IMR-90 (cell line): ENCODE data around the gene GLIPR1. TPM values are rescaled to one million over a fixed set of nuclear protein-coding genes. Genes with fewer than 3 reads are reported as not detected.

Source experiments
- ATAC-seq: fragments of 200-7000 bp; cut with Tn5 transposase; 2 replicates; pipeline ENCODE4 v1.9.1; 2020; ENCODE audit warnings: low read depth, mild to moderate bottlenecking, moderate library complexity
- BruUV-seq: library from RNA; stranded (reverse); fragments of 400-500 nt; replicated peaks from 2 replicates; lab custom pipeline; 2021; lab: Mats Ljungman, UMichigan
- CTCF ChIA-PET: fragments of 300-600 bp; formaldehyde crosslinking; extraction: SDS; loops from one replicate; lab custom pipeline; 2021; ENCODE audit warnings: antibody characterized with exemption; lab: Yijun Ruan, JAX
- POLR2A ChIA-PET: fragments of 300-600 bp; sonication (Branson Sonifier 250); formaldehyde crosslinking; loops from one replicate; lab custom pipeline; 2022; ENCODE audit warnings: antibody characterized with exemption; ENCODE audit not compliant: unreplicated experiment; lab: Charles Lee
- DNase-seq: peaks from one replicate; pipeline ENCODE4 v3.0.0; 2013
- H2AFZ ChIP-seq: replicated peaks from 2 replicates; pipeline ENCODE3; 2013; ENCODE audit warnings: low read length, mild to moderate bottlenecking; ENCODE audit not compliant: poor library complexity
- H2AK5ac ChIP-seq: 2 replicates; pipeline ENCODE4 v1.6.1; 2013; ENCODE audit warnings: low read depth, low read length, inconsistent platforms
- H2AK9ac ChIP-seq: replicated peaks from 2 replicates; pipeline ENCODE3; 2013; ENCODE audit warnings: mild to moderate bottlenecking, low read depth, low read length, moderate library complexity; ENCODE audit not compliant: poor library complexity
- H2BK120ac ChIP-seq: 2 replicates; pipeline ENCODE4 v1.6.1; 2013; ENCODE audit warnings: low read depth, low read length, inconsistent platforms
- H2BK15ac ChIP-seq: 3 replicates; pipeline ENCODE4 v1.6.1; 2013; ENCODE audit warnings: low read depth, low read length, inconsistent platforms
- H2BK20ac ChIP-seq: 2 replicates; pipeline ENCODE4 v1.6.1; 2013; ENCODE audit warnings: low read depth, mild to moderate bottlenecking, inconsistent platforms, low read length, moderate library complexity
- H2BK5ac ChIP-seq: 2 replicates; pipeline ENCODE4 v1.6.1; 2013; ENCODE audit warnings: mild to moderate bottlenecking, low read depth, low read length, inconsistent platforms; ENCODE audit not compliant: poor library complexity, severe bottlenecking
- H3K14ac ChIP-seq: replicated peaks from 2 replicates; pipeline ENCODE4 v1.6.1; 2013; ENCODE audit warnings: low read depth, low read length, inconsistent platforms
- H3K18ac ChIP-seq: 2 replicates; pipeline ENCODE4 v1.6.1; 2013; ENCODE audit warnings: low read depth, low read length, control low read depth
- H3K23ac ChIP-seq: 2 replicates; pipeline ENCODE4 v1.6.1; 2013; ENCODE audit warnings: low read depth, low read length, inconsistent platforms
- H3K27ac ChIP-seq: 2 replicates; pipeline ENCODE4 v1.5.1; 2013; ENCODE audit warnings: mild to moderate bottlenecking, control low read depth, low read length; ENCODE audit not compliant: insufficient read depth
- H3K27me3 ChIP-seq: 2 replicates; pipeline ENCODE4 v1.6.1; 2013; ENCODE audit warnings: low read length; ENCODE audit not compliant: control insufficient read depth, insufficient read depth
- H3K36me3 ChIP-seq: 2 replicates; pipeline ENCODE4 v1.6.1; 2013; ENCODE audit warnings: low read length, mixed read lengths; ENCODE audit not compliant: control insufficient read depth, insufficient read depth
- H3K4ac ChIP-seq: 2 replicates; pipeline ENCODE4 v1.6.1; 2013; ENCODE audit warnings: low read depth, low read length, inconsistent platforms
- H3K4me1 ChIP-seq: 2 replicates; pipeline ENCODE4 v1.6.1; 2013; ENCODE audit warnings: low read length, mixed read lengths; ENCODE audit not compliant: control insufficient read depth, insufficient read depth
- H3K4me2 ChIP-seq: 2 replicates; pipeline ENCODE4 v1.6.1; 2013; ENCODE audit warnings: low read depth, mild to moderate bottlenecking, control low read depth, low read length, moderate library complexity
- H3K4me3 ChIP-seq: 2 replicates; pipeline ENCODE4 v1.5.1; 2013; ENCODE audit warnings: low read depth, mild to moderate bottlenecking, control low read depth, low read length, moderate library complexity; ENCODE audit not compliant: insufficient read depth
- H3K56ac ChIP-seq: 2 replicates; pipeline ENCODE4 v1.6.1; 2013; ENCODE audit warnings: low read length, inconsistent platforms; ENCODE audit not compliant: insufficient read depth; ENCODE audit errors: extremely low read depth
- H3K79me1 ChIP-seq, 2 experiments: 2 replicates each; pipeline ENCODE4 v1.6.1; 2013; ENCODE audit warnings: low read length in 2 of 2, inconsistent platforms in 1 of 2, low read depth in 1 of 2
- H3K9ac ChIP-seq: 2 replicates; pipeline ENCODE4 v1.6.1; 2013; ENCODE audit warnings: low read depth, low read length, control low read depth
- H3K9me1 ChIP-seq: 2 replicates; pipeline ENCODE4 v1.6.1; 2013; ENCODE audit warnings: low read length, inconsistent platforms; ENCODE audit not compliant: insufficient read depth
- H3K9me3 ChIP-seq: 2 replicates; pipeline ENCODE4 v1.6.1; 2013; ENCODE audit warnings: low read length; ENCODE audit not compliant: control insufficient read depth, insufficient read depth
- H4K20me1 ChIP-seq: 2 replicates; pipeline ENCODE4 v1.6.1; 2013; ENCODE audit warnings: low read length, inconsistent platforms; ENCODE audit not compliant: insufficient read depth
- H4K5ac ChIP-seq: 2 replicates; pipeline ENCODE4 v1.6.1; 2013; ENCODE audit warnings: mild to moderate bottlenecking, low read depth, low read length, control low read depth
- H4K8ac ChIP-seq, 2 experiments: 2 replicates each; pipeline ENCODE4 v1.6.1; 2013; ENCODE audit warnings: low read depth in 2 of 2, low read length in 2 of 2, control low read depth in 1 of 2, inconsistent platforms in 1 of 2
- H4K91ac ChIP-seq: 2 replicates; pipeline ENCODE4 v1.6.1; 2013; ENCODE audit warnings: low read depth, low read length, inconsistent platforms; ENCODE audit not compliant: insufficient read depth
- BHLHE40 ChIP-seq: fragments of 150-350 bp; IDR thresholded peaks from 2 replicates; pipeline ENCODE4 v1.6.1; 2016; ENCODE audit warnings: mild to moderate bottlenecking, low read depth, low read length
- CEBPB ChIP-seq: IDR thresholded peaks from 2 replicates; pipeline ENCODE4 v1.6.1; 2012; ENCODE audit warnings: low read depth, low read length, improper control_type of control experiment
- CHD1 ChIP-seq: IDR thresholded peaks from 2 replicates; pipeline ENCODE4 v1.6.1; 2012; ENCODE audit warnings: low read depth, low read length, improper control_type of control experiment
- FOS ChIP-seq: fragments of 150-350 bp; IDR thresholded peaks from 2 replicates; pipeline ENCODE4 v1.6.1; 2016; ENCODE audit warnings: low read depth, low read length
- MAFK ChIP-seq: IDR thresholded peaks from 2 replicates; pipeline ENCODE4 v1.6.1; 2012; ENCODE audit warnings: low read depth, low read length, improper control_type of control experiment
- MAZ ChIP-seq: IDR thresholded peaks from 2 replicates; pipeline ENCODE4 v1.6.1; 2012; ENCODE audit warnings: low read depth, mild to moderate bottlenecking, low read length, improper control_type of control experiment, moderate library complexity, borderline replicate concordance
- MXI1 ChIP-seq: IDR thresholded peaks from 2 replicates; pipeline ENCODE4 v1.6.1; 2012; ENCODE audit warnings: low read depth, mild to moderate bottlenecking, low read length, moderate library complexity, borderline replicate concordance
- NFE2L2 ChIP-seq: fragments of 150-350 bp; IDR thresholded peaks from 2 replicates; pipeline ENCODE4 v1.6.1; 2016; ENCODE audit warnings: low read depth, mild to moderate bottlenecking, low read length
- POLR2A ChIP-seq: IDR thresholded peaks from 2 replicates; pipeline ENCODE4 v1.6.1; 2012; ENCODE audit warnings: mild to moderate bottlenecking, low read depth, low read length
- RCOR1 ChIP-seq: IDR thresholded peaks from 2 replicates; pipeline ENCODE4 v1.6.1; 2012; ENCODE audit warnings: mild to moderate bottlenecking, low read length, improper control_type of control experiment; ENCODE audit not compliant: insufficient replicate concordance
- RFX5 ChIP-seq: IDR thresholded peaks from 2 replicates; pipeline ENCODE4 v1.8.0; 2012; ENCODE audit warnings: low read depth, mild to moderate bottlenecking, low read length, moderate library complexity
- WGBS, 2 experiments: methylation state at CpG; one replicate each; pipeline versions ENCODE4 v1.1.5 to v1.1.7; 2013; ENCODE audit warnings: missing lambda C conversion rate in 2 of 2; ENCODE audit not compliant: insufficient read length in 1 of 2; ENCODE audit errors: extremely low coverage in 2 of 2; 5-methylcytosine and 5-hydroxymethylcytosine counted together
- dilution Hi-C: fragments of 300-500 bp; cut with HindIII; formaldehyde crosslinking; loops from one replicate; pipeline ENCODE4 v1.14.3; 2018; ENCODE audit warnings: low sequenced_read_pairs; ENCODE audit not compliant: unreplicated experiment
- in situ Hi-C: fragments of 300-500 bp; cut with MboI; formaldehyde crosslinking; loops from 3 replicates; pipeline ENCODE4 v1.14.3; 2019; ENCODE audit warnings: low sequenced_read_pairs, inconsistent platforms, mixed read lengths
- intact Hi-C: fragments of 100-400 bp; cut with micrococcal nuclease; formaldehyde crosslinking; loops from 2 replicates; pipeline ENCODE4 v1.10.0; 2022
- polyA plus RNA-seq, 3 experiments: library from polyadenylated mRNA; depleted of rRNA; stranded (reverse); fragments of >200 nt; gene quantifications; 2 replicates each; pipeline ENCODE4 v1.2.3, GENCODE V29; 2012; ENCODE audit warnings: low replicate concordance in 1 of 3
- total RNA-seq: library from RNA; depleted of rRNA; stranded (reverse); fragments of >200 nt; gene quantifications from 2 replicates; pipeline ENCODE4 v1.2.3, GENCODE V29; 2012
- TF ChIP-seq, protein P1 (sequence below): fragments of 150-350 bp; IDR thresholded peaks from 2 replicates; pipeline ENCODE4 v1.6.1; 2016; ENCODE audit warnings: low read depth, mild to moderate bottlenecking, low read length, moderate library complexity, borderline replicate concordance
- TF ChIP-seq, protein P2 (sequence below): fragments of 150-350 bp; IDR thresholded peaks from 2 replicates; pipeline ENCODE4 v1.6.1; 2017; ENCODE audit warnings: mild to moderate bottlenecking, antibody characterized with exemption, low read length, low read depth
- TF ChIP-seq, protein P3 (sequence below): conservative IDR thresholded peaks from 2 replicates; pipeline ENCODE4 v1.5.1; 2012; ENCODE audit warnings: mild to moderate bottlenecking, low read depth, low read length, improper control_type of control experiment

Gene GLIPR1
- total and polyA plus RNA-seq, 2 of the 4 experiments (the other 2 are of a cell fraction) = 268 to 327 TPM

DNA sequence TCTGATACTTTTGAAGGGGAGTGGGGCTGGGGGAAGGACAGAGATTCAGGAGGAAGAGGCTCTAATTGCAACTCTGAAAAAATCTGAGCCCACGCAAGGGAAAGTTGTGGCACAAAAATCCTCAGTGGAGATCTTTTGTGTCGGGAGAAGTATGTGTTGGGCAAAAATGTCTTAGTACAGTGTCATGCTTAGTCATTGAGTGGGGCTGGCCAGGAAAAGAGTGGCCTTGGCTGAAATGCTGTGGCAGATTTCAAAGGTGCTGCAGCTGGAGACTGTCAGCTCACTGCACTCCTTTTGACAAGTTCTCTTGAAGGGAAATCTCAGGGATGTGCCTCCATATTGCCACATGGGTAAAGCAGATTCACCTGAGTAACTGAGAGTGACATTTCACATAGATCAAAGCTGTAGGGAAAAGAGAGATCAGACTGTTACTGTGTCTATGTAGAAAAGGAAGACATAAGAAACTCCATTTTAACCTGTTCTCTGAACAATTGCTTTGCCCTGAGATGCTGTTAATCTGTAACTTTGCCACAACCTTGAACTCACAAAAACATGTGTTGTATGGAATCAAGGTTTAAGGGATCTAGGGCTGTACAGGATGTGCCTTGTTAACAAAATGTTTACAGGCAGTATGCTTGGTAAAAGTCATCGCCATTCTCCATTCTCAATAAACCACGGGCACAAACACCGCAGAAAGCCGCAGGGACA is 36.0 kb upstream of the GLIPR1 start:
- Histone ChIP-seq H3K23ac (peak overlapping the region; percentile 72; the same call in 1 of the 2 replicates), H2BK15ac (peak overlapping the region; percentile 58; the same call in 2 of the 3 replicates), H4K8ac (peak overlapping the region; percentile 6 to 54; a peak in 2 of 4 replicates), H4K20me1 (no peaks in the 10 kb centered on the region), H2BK5ac (peak overlapping the region; percentile 91), H2AK9ac (no peak overlapping the region), H2BK120ac (peak overlapping the region; percentile 85), H4K5ac (peak overlapping the region; percentile 37; the same call in 1 of the 2 replicates), H3K4me1 (peaks cover 3% of the 10 kb centered on the region; the same call in 1 of the 2 replicates), H3K4me2 (peak overlapping the region; percentile 53; the same call in 1 of the 2 replicates), H4K91ac (peak overlapping the region; percentile 27; the same call in 1 of the 2 replicates), H3K79me1 (no peaks in the 10 kb centered on the region), H3K14ac (peak overlapping the region; percentile 67), H3K27me3 (no peaks in the 10 kb centered on the region), H3K9ac (no peak overlapping the region), H2BK20ac (peak overlapping the region; percentile 86), H2AFZ (peak overlapping the region; percentile 77), H3K9me1 (no peaks in the 10 kb centered on the region), H3K27ac (no peak overlapping the region), H3K4ac (peak overlapping the region; percentile 22), H3K56ac (no peak overlapping the region), H3K9me3 (no peaks in the 10 kb centered on the region), H2AK5ac (peak overlapping the region; percentile 37; the same call in 1 of the 2 replicates), H3K4me3 (no peak overlapping the region), H3K18ac (peak overlapping the region; percentile 13; the same call in 1 of the 2 replicates), H3K36me3 (no peaks in the 10 kb centered on the region)
- CTCF ChIA-PET = no interaction called here
- DNase-seq = peak; percentile 73
- dilution Hi-C loops = no loop called here
- 7% methylated on average over 2 of the region's 6 CpGs; no CpG with 5 or more reads in 1 of the 2 experiments for WGBS, 2 experiments
- intact Hi-C loops = loop anchor here (2.0 kb wide), 1 partner anchor 36 kb away; the partner anchor contains the start of gene GLIPR1
- POLR2A ChIA-PET = no interaction called here
- ATAC-seq = peak; percentile 71
- BruUV-seq = no TSS peak
- in situ Hi-C loops = no loop called here
- TF ChIP-seq, protein P1, sequence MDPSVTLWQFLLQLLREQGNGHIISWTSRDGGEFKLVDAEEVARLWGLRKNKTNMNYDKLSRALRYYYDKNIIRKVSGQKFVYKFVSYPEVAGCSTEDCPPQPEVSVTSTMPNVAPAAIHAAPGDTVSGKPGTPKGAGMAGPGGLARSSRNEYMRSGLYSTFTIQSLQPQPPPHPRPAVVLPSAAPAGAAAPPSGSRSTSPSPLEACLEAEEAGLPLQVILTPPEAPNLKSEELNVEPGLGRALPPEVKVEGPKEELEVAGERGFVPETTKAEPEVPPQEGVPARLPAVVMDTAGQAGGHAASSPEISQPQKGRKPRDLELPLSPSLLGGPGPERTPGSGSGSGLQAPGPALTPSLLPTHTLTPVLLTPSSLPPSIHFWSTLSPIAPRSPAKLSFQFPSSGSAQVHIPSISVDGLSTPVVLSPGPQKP = no peak
- TF ChIP-seq RCOR1 (no peak), POLR2A (no peak), MAFK (peak; percentile 2; the same call in 1 of the 2 replicates), MAZ (no peak), CHD1 (no peak), BHLHE40 (no peak), CEBPB (no peak), NFE2L2 (peak; percentile 43; the same call in 1 of the 2 replicates), MXI1 (no peak), FOS (0 out of 2 replicates have a peak, but pooled peaks have one; percentile 12), RFX5 (no peak)
- TF ChIP-seq, protein P2, sequence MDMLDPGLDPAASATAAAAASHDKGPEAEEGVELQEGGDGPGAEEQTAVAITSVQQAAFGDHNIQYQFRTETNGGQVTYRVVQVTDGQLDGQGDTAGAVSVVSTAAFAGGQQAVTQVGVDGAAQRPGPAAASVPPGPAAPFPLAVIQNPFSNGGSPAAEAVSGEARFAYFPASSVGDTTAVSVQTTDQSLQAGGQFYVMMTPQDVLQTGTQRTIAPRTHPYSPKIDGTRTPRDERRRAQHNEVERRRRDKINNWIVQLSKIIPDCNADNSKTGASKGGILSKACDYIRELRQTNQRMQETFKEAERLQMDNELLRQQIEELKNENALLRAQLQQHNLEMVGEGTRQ = no peak
- TF ChIP-seq, protein P3, sequence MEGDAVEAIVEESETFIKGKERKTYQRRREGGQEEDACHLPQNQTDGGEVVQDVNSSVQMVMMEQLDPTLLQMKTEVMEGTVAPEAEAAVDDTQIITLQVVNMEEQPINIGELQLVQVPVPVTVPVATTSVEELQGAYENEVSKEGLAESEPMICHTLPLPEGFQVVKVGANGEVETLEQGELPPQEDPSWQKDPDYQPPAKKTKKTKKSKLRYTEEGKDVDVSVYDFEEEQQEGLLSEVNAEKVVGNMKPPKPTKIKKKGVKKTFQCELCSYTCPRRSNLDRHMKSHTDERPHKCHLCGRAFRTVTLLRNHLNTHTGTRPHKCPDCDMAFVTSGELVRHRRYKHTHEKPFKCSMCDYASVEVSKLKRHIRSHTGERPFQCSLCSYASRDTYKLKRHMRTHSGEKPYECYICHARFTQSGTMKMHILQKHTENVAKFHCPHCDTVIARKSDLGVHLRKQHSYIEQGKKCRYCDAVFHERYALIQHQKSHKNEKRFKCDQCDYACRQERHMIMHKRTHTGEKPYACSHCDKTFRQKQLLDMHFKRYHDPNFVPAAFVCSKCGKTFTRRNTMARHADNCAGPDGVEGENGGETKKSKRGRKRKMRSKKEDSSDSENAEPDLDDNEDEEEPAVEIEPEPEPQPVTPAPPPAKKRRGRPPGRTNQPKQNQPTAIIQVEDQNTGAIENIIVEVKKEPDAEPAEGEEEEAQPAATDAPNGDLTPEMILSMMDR = no peak
